GM06990 (cell line): ENCODE results near the gene TCF20.

Source experiments
- DNase-seq: peaks from one replicate; pipeline ENCODE4 v3.0.0-alpha.2; 2011; ENCODE audit not compliant: insufficient read length; ENCODE audit errors: extremely low read depth
- H3K27me3 ChIP-seq: replicated peaks from 2 replicates; pipeline ENCODE4 v1.6.0; 2011; ENCODE audit warnings: low read length; ENCODE audit not compliant: control insufficient read depth, insufficient read depth
- H3K36me3 ChIP-seq: 2 replicates; pipeline ENCODE4 v1.5.1; 2011; ENCODE audit warnings: low read length; ENCODE audit not compliant: control insufficient read depth, insufficient read depth
- H3K4me3 ChIP-seq: replicated peaks from 2 replicates; pipeline ENCODE4 v1.5.1; 2011; ENCODE audit warnings: low read depth, mild to moderate bottlenecking, control low read depth, low read length
- TF ChIP-seq, protein P1 (sequence below): IDR thresholded peaks from 2 replicates; pipeline ENCODE4 v1.5.1; 2011; ENCODE audit warnings: low read length, control low read depth, mild to moderate bottlenecking, inconsistent platforms; ENCODE audit not compliant: insufficient read depth, poor library complexity, severe bottlenecking

Gene TCF20

DNA sequence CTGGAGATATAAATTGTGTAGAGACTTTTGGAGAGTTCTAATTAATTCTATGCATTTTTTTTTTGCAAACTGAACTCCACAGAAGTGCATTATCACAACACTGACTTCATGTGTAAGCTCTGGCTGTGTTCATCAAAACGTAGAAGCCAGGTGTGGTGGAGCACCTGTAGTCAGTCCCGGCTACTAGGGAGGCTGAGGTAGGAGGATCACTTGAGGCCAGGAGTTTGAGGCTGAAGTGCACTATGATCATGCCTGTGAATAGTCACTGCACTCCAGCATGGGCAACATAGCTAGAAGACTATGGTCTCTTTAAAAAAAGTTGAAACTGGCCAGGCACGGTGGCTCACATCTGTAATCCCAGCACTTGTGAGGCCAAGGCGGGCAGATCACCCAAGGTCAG, 20.6 kb downstream of the TCF20 start:
- no peak for DNase-seq
- Histone ChIP-seq H3K4me3 (no peak overlapping the region), H3K27me3 (no peaks in the 10 kb centered on the region), H3K36me3 (no peaks in the 10 kb centered on the region)
- TF ChIP-seq, protein P1, sequence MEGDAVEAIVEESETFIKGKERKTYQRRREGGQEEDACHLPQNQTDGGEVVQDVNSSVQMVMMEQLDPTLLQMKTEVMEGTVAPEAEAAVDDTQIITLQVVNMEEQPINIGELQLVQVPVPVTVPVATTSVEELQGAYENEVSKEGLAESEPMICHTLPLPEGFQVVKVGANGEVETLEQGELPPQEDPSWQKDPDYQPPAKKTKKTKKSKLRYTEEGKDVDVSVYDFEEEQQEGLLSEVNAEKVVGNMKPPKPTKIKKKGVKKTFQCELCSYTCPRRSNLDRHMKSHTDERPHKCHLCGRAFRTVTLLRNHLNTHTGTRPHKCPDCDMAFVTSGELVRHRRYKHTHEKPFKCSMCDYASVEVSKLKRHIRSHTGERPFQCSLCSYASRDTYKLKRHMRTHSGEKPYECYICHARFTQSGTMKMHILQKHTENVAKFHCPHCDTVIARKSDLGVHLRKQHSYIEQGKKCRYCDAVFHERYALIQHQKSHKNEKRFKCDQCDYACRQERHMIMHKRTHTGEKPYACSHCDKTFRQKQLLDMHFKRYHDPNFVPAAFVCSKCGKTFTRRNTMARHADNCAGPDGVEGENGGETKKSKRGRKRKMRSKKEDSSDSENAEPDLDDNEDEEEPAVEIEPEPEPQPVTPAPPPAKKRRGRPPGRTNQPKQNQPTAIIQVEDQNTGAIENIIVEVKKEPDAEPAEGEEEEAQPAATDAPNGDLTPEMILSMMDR, result no peak

DNA sequence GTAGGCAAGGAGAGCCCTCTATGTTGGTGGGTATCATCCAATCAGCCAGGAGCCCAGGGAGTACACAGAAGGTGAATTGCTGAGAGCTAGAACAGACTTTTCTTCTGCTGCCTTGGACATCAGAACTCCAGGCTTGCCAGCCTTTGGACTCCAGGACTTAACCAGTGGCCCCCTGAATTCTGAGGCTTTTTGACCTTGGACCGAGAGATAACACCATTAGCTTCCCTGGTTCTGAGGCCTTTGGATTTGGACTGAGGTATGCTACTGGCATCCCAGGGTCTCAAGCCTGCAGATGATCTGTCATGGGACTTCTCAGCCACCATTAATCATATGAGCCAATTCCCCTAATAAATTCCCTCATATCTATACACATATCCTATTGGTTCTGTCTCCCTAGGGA, 21.5 kb downstream of the TCF20 start:
- H3K4me3 ChIP-seq, result no peak overlapping the region
- DNase-seq, result no peak
- TF ChIP-seq, protein P1, result no peak
- no peaks in the 10 kb centered on the region for H3K27me3 ChIP-seq
- H3K36me3 ChIP-seq, result no peaks in the 10 kb centered on the region

DNA sequence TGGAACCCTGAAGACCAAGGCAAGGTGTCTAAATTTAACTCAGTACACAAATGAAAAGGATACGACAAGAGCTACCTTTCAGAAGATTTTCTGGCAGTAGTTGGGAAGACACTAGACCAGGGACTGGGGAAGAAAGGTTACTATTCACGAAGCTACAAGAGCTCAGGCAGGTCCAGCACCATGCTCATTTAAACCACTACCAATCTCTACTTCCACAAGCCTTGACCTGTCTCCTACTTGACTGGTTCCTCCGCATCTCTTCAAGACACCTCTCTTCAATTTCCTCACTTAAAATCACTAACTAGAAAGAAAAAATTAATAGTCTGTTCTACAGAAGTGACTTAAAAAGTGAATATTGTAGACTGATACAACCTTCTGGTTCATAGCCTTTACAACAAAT, 22.9 kb downstream of the TCF20 start:
- DNase-seq, result no peak
- Histone ChIP-seq H3K4me3 (no peak overlapping the region), H3K36me3 (no peaks in the 10 kb centered on the region), H3K27me3 (no peaks in the 10 kb centered on the region)
- TF ChIP-seq, protein P1, result no peak

DNA sequence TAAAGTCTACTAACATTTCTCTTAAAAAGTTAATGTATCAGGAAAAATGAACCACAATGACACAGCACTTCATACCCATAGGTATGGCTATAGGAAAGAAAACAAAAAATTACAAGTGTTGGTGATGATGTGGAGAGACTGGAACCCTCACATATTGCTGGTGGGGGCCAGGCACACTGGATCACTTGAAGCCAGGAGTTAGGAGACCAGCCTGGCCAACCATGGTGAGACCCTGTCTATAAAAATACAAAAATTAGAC, 26.7 kb downstream of the TCF20 start:
- Histone ChIP-seq H3K36me3 (no peaks in the 10 kb centered on the region), H3K27me3 (no peaks in the 10 kb centered on the region), H3K4me3 (no peak overlapping the region)
- no peak for DNase-seq
- TF ChIP-seq, protein P1, result no peak

DNA sequence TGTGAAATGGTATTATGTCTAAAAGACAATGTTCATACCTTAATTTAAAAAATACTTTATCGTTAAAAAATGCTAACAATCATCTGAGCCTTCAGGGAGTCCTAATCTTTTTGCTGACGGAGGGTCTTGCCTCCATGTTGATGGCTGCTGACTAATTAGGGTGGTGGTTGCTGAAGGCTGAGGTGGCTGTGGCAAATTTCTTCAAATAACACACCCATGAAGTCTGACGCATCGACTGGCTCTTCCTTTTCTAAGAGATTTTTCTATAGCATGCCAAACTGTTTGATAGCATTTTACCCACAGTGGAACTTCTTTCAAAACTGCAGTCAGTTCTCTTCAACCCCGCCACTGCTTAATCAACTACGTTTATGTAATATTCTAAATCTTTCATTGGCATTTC, 33.6 kb downstream of the TCF20 start:
- Histone ChIP-seq H3K36me3 (no peaks in the 10 kb centered on the region), H3K27me3 (no peaks in the 10 kb centered on the region), H3K4me3 (no peak overlapping the region)
- TF ChIP-seq, protein P1, result no peak
- no peak for DNase-seq

DNA sequence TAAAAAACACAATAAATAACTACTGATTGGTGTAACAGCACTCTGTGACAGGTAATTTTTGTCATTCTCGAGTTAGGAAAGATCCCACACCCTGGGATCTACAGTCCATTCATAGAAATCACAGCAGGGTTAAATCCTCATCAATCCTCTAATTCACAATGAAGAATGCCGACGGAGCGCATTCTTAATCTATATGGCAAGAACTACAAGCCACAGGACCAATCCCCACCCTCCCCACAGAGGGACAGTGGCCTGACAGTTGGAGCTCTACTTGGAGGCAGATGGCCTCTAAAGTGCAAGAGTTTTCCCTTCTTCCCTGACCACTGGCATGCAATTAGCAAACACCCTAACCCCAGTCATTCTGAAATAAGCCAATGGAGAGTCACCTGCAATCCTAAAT, 34.2 kb downstream of the TCF20 start:
- TF ChIP-seq, protein P1, result no peak
- no peak for DNase-seq
- Histone ChIP-seq H3K36me3 (no peaks in the 10 kb centered on the region), H3K4me3 (no peak overlapping the region), H3K27me3 (no peaks in the 10 kb centered on the region)
